ENCODE measurements around the gene KCNMB2. TPM values are rescaled to one million over a fixed set of nuclear protein-coding genes. Genes with fewer than 3 reads are reported as not detected.

The KCNMB2 gene
- total RNA-seq, 1 experiment from 2014 or later: not detected

GRCh38 chr3:178822722-178823121, 286.5 kb downstream of the KCNMB2 start:
- H3K4me1 ChIP-seq (ENCODE audit: insufficient read depth, low read length, poor library complexity, severe bottlenecking): no peaks in the 10 kb centered on the region
- CTCF ChIA-PET: no interaction called here
- H3K27ac ChIP-seq (ENCODE audit: low read depth, low read length, poor library complexity, severe bottlenecking): no peak overlapping the region
- H3K4me3 ChIP-seq (ENCODE audit: low read depth, low read length, poor library complexity, severe bottlenecking): no peak overlapping the region
- DNase-seq (ENCODE audit: low spot score): no peak
- H3K9me3 ChIP-seq (ENCODE audit: low read depth, low read length, poor library complexity, severe bottlenecking): no peaks in the 10 kb centered on the region
- no TSS peak for BruUV-seq (replicated peaks)
- intact Hi-C loops (cut with micrococcal nuclease; ENCODE audit: unreplicated experiment): no loop called here
- POLR2A ChIA-PET (ENCODE audit: low non-redundant PET): no interaction called here
- H3K27me3 ChIP-seq (replicated peaks; ENCODE audit: insufficient read depth, low read depth, low read length, poor library complexity): no peaks in the 10 kb centered on the region
- H3K36me3 ChIP-seq (ENCODE audit: insufficient read depth, low read length, poor library complexity, severe bottlenecking): no peaks in the 10 kb centered on the region
- TF ChIP-seq EZH2 (IDR thresholded peaks at IDR 0.05; ENCODE audit: borderline replicate concordance, low read depth, low read length, poor library complexity, severe bottlenecking) (no peak), CTCF (conservative IDR thresholded peaks at IDR 0.05; ENCODE audit: low read depth, low read length) (no peak)

DNA sequence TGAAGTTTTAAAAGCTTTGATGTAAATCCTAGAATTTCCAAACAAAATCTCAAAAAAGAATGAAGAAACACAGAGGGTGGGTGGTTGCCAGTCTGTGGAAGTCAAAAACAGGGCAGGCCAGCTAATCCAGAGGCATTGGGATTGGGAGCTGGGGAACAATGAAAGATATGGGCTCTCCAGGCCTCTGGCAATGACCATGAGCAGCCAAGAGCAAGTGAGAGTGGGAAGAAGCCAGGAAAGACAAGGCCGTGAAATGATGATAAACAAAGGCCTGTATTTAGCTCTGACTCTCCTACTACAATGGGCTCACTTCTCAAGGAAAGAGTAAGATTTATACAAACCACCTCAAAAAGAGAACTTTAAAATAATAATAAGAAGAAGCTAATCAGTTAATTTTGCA, 286.9 kb downstream of the KCNMB2 start:
- ChIA-PET POLR2A (ENCODE audit: low non-redundant PET) (no interaction called here), CTCF (no interaction called here)
- no peaks in the 10 kb centered on the region for H3K27me3 ChIP-seq (replicated peaks; ENCODE audit: insufficient read depth, low read depth, low read length, poor library complexity)
- intact Hi-C loops (cut with micrococcal nuclease; ENCODE audit: unreplicated experiment): no loop called here
- no peaks in the 10 kb centered on the region for H3K36me3 ChIP-seq (ENCODE audit: insufficient read depth, low read length, poor library complexity, severe bottlenecking)
- H3K27ac ChIP-seq (ENCODE audit: low read depth, low read length, poor library complexity, severe bottlenecking): no peak overlapping the region
- no peak for DNase-seq (ENCODE audit: low spot score)
- H3K4me1 ChIP-seq (ENCODE audit: insufficient read depth, low read length, poor library complexity, severe bottlenecking): no peaks in the 10 kb centered on the region
- no peak overlapping the region for H3K4me3 ChIP-seq (ENCODE audit: low read depth, low read length, poor library complexity, severe bottlenecking)
- TF ChIP-seq EZH2 (IDR thresholded peaks at IDR 0.05; ENCODE audit: borderline replicate concordance, low read depth, low read length, poor library complexity, severe bottlenecking) (no peak), CTCF (conservative IDR thresholded peaks at IDR 0.05; ENCODE audit: low read depth, low read length) (no peak)
- no TSS peak for BruUV-seq (replicated peaks)
- H3K9me3 ChIP-seq (ENCODE audit: low read depth, low read length, poor library complexity, severe bottlenecking): no peaks in the 10 kb centered on the region

- TF ChIP-seq EZH2 (IDR thresholded peaks at IDR 0.05; ENCODE audit: borderline replicate concordance, low read depth, low read length, poor library complexity, severe bottlenecking): no peak
- TF ChIP-seq CTCF (conservative IDR thresholded peaks at IDR 0.05; ENCODE audit: low read depth, low read length): no peak
- Histone ChIP-seq H3K27me3 (replicated peaks; ENCODE audit: insufficient read depth, low read depth, low read length, poor library complexity) (no peaks in the 10 kb centered on the region), H3K9me3 (ENCODE audit: low read depth, low read length, poor library complexity, severe bottlenecking) (no peaks in the 10 kb centered on the region), H3K36me3 (ENCODE audit: insufficient read depth, low read length, poor library complexity, severe bottlenecking) (no peaks in the 10 kb centered on the region), H3K27ac (ENCODE audit: low read depth, low read length, poor library complexity, severe bottlenecking) (no peak overlapping the region), H3K4me1 (ENCODE audit: insufficient read depth, low read length, poor library complexity, severe bottlenecking) (no peaks in the 10 kb centered on the region), H3K4me3 (ENCODE audit: low read depth, low read length, poor library complexity, severe bottlenecking) (no peak overlapping the region)
- BruUV-seq (replicated peaks): no TSS peak
- POLR2A ChIA-PET (ENCODE audit: low non-redundant PET): no interaction called here
- DNase-seq (ENCODE audit: low spot score): no peak
- CTCF ChIA-PET: no interaction called here
- intact Hi-C loops (cut with micrococcal nuclease; ENCODE audit: unreplicated experiment): no loop called here
Measured at GRCh38 chr3:178823591-178824246, 287.5 kb downstream of the KCNMB2 start.
